ENCODE measurements around the gene ZNF236.

- TF ChIP-seq, protein P1, sequence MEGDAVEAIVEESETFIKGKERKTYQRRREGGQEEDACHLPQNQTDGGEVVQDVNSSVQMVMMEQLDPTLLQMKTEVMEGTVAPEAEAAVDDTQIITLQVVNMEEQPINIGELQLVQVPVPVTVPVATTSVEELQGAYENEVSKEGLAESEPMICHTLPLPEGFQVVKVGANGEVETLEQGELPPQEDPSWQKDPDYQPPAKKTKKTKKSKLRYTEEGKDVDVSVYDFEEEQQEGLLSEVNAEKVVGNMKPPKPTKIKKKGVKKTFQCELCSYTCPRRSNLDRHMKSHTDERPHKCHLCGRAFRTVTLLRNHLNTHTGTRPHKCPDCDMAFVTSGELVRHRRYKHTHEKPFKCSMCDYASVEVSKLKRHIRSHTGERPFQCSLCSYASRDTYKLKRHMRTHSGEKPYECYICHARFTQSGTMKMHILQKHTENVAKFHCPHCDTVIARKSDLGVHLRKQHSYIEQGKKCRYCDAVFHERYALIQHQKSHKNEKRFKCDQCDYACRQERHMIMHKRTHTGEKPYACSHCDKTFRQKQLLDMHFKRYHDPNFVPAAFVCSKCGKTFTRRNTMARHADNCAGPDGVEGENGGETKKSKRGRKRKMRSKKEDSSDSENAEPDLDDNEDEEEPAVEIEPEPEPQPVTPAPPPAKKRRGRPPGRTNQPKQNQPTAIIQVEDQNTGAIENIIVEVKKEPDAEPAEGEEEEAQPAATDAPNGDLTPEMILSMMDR (IDR thresholded peaks at IDR 0.05; ENCODE audit: poor library complexity), result no peak
- no peak for TF ChIP-seq EZH2phosphoT487 (IDR thresholded peaks at IDR 0.05; ENCODE audit: low read depth, severe bottlenecking, unreplicated experiment)
- no peak for TF ChIP-seq EZH2 (IDR thresholded peaks at IDR 0.05; ENCODE audit: borderline replicate concordance)
These were observed 38.4 kb upstream of the ZNF236 start for GRCh38 chr18:76783786-76784484.
